OCI-LY1 (cell line): Measurements from ENCODE around the gene RHOBTB3.

ENCODE experiments used
- H2AFZ ChIP-seq: fragments of 200-600 bp; sonication (generic), shearing (Covaris generic); 2 replicates; pipeline ENCODE4 v1.6.0; 2014; ENCODE audit warnings: antibody characterized with exemption, mild to moderate bottlenecking, low read length
- H3F3A ChIP-seq: fragments of 200-600 bp; sonication (generic), shearing (Covaris generic); 2 replicates; pipeline ENCODE4 v1.6.0; 2014; ENCODE audit warnings: mild to moderate bottlenecking, antibody characterized with exemption, low read length, moderate library complexity; ENCODE audit not compliant: insufficient read depth
- H3K27ac ChIP-seq: fragments of 200-600 bp; sonication (generic); 2 replicates; pipeline ENCODE4 v1.5.1; 2014; ENCODE audit warnings: low read length, mixed run types, mild to moderate bottlenecking, low read depth; ENCODE audit not compliant: poor library complexity, severe bottlenecking
- H3K27me3 ChIP-seq: fragments of 200-600 bp; sonication (generic); 2 replicates; pipeline ENCODE4 v1.6.0; 2014; ENCODE audit warnings: antibody characterized with exemption, mild to moderate bottlenecking, low read length, moderate library complexity; ENCODE audit not compliant: insufficient read depth
- H3K36me3 ChIP-seq: fragments of 200-600 bp; sonication (generic); 2 replicates; pipeline ENCODE4 v1.6.1; 2014; ENCODE audit warnings: mild to moderate bottlenecking, antibody characterized with exemption, low read length, moderate library complexity, mixed read lengths; ENCODE audit not compliant: insufficient read depth
- H3K4me1 ChIP-seq: fragments of 200-600 bp; sonication (generic); 2 replicates; pipeline ENCODE4 v1.5.1; 2014; ENCODE audit warnings: mild to moderate bottlenecking, low read length, moderate library complexity; ENCODE audit not compliant: insufficient read depth, severe bottlenecking
- H3K4me2 ChIP-seq: fragments of 200-600 bp; sonication (generic), shearing (Covaris generic); 2 replicates; pipeline ENCODE4 v1.6.1; 2014; ENCODE audit warnings: low read length
- H3K4me3 ChIP-seq: fragments of 200-600 bp; sonication (generic); 2 replicates; pipeline ENCODE4 v1.5.1; 2014; ENCODE audit warnings: low read length, low read depth, mild to moderate bottlenecking, mixed read lengths; ENCODE audit not compliant: poor library complexity, severe bottlenecking
- H3K79me2 ChIP-seq: fragments of 200-600 bp; shearing (Covaris generic); 2 replicates; pipeline ENCODE4 v1.6.1; 2016; ENCODE audit warnings: mixed run types, low read length, mixed read lengths; ENCODE audit not compliant: insufficient read depth
- H3K9ac ChIP-seq: fragments of 200-600 bp; sonication (generic), shearing (Covaris generic); 2 replicates; pipeline ENCODE4 v1.6.1; 2014; ENCODE audit warnings: mild to moderate bottlenecking, low read length, mixed read lengths
- H3K9me2 ChIP-seq: fragments of 200-600 bp; sonication (generic), shearing (Covaris generic); 2 replicates; pipeline ENCODE4 v1.6.1; 2014; ENCODE audit warnings: low read depth, mild to moderate bottlenecking, low read length, mixed read lengths
- H3K9me3 ChIP-seq: fragments of 200-600 bp; shearing (Covaris generic); 2 replicates; pipeline ENCODE4 v1.6.1; 2014; ENCODE audit warnings: low read length, mixed read lengths
- H4K20me1 ChIP-seq: fragments of 200-600 bp; sonication (generic), shearing (Covaris generic); 2 replicates; pipeline ENCODE4 v1.6.0; 2016; ENCODE audit warnings: mild to moderate bottlenecking, low read length; ENCODE audit not compliant: insufficient read depth
- CTCF ChIP-seq: fragments of 200-600 bp; sonication (generic), shearing (Covaris generic); IDR thresholded peaks from 2 replicates; pipeline ENCODE4 v1.5.1; 2017; ENCODE audit warnings: mild to moderate bottlenecking, antibody characterized with exemption, low read length, moderate library complexity, mixed read lengths
- EZH2 ChIP-seq: fragments of 200-600 bp; sonication (generic), shearing (Covaris generic); IDR thresholded peaks from 2 replicates; pipeline ENCODE4 v1.8.0; 2017; ENCODE audit warnings: borderline replicate concordance, mixed run types, mild to moderate bottlenecking, antibody characterized with exemption, low read length, moderate library complexity, mixed read lengths

RHOBTB3 gene

GRCh38 chr5:95759005-95759404 lies 27.9 kb downstream of the RHOBTB3 start:
- no peak overlapping the region for H3K27ac ChIP-seq
- no peaks in the 10 kb centered on the region for H3F3A ChIP-seq
- H3K4me2 ChIP-seq = no peak overlapping the region
- H3K36me3 ChIP-seq = no peaks in the 10 kb centered on the region
- TF ChIP-seq CTCF (no peak), EZH2 (no peak)
- H3K9ac ChIP-seq = no peak overlapping the region
- H3K9me3 ChIP-seq = no peaks in the 10 kb centered on the region
- no peaks in the 10 kb centered on the region for H3K9me2 ChIP-seq
- H3K4me1 ChIP-seq = peaks cover 4% of the 10 kb centered on the region
- no peak overlapping the region for H3K4me3 ChIP-seq
- H4K20me1 ChIP-seq = no peaks in the 10 kb centered on the region
- no peak overlapping the region for H2AFZ ChIP-seq
- no peaks in the 10 kb centered on the region for H3K79me2 ChIP-seq
- H3K27me3 ChIP-seq = no peaks in the 10 kb centered on the region

GRCh38 chr5:95759634-95760033 lies 28.5 kb downstream of the RHOBTB3 start:
- H3F3A ChIP-seq = no peaks in the 10 kb centered on the region
- TF ChIP-seq CTCF (no peak), EZH2 (no peak)
- H2AFZ ChIP-seq = no peak overlapping the region
- H4K20me1 ChIP-seq = no peaks in the 10 kb centered on the region
- H3K36me3 ChIP-seq = no peaks in the 10 kb centered on the region
- H3K4me3 ChIP-seq = no peak overlapping the region
- peaks cover 4% of the 10 kb centered on the region for H3K4me1 ChIP-seq
- H3K27ac ChIP-seq = no peak overlapping the region
- H3K4me2 ChIP-seq = no peak overlapping the region
- H3K9ac ChIP-seq = no peak overlapping the region
- H3K27me3 ChIP-seq = no peaks in the 10 kb centered on the region
- H3K9me3 ChIP-seq = no peaks in the 10 kb centered on the region
- H3K9me2 ChIP-seq = no peaks in the 10 kb centered on the region
- H3K79me2 ChIP-seq = no peaks in the 10 kb centered on the region

GRCh38 chr5:95760273-95761191 lies 29.4 kb downstream of the RHOBTB3 start:
- H3K4me1 ChIP-seq = peaks cover 4% of the 10 kb centered on the region
- H4K20me1 ChIP-seq = no peaks in the 10 kb centered on the region
- no peaks in the 10 kb centered on the region for H3K9me3 ChIP-seq
- H3F3A ChIP-seq = no peaks in the 10 kb centered on the region
- no peaks in the 10 kb centered on the region for H3K27me3 ChIP-seq
- H3K9ac ChIP-seq = no peak overlapping the region
- H2AFZ ChIP-seq = peak overlapping the region; percentile 68; the same call in 1 of the 2 replicates
- H3K4me3 ChIP-seq = no peak overlapping the region
- peak overlapping the region; percentile 39 for H3K4me2 ChIP-seq
- TF ChIP-seq CTCF (no peak), EZH2 (no peak)
- no peak overlapping the region for H3K27ac ChIP-seq
- no peaks in the 10 kb centered on the region for H3K9me2 ChIP-seq
- H3K79me2 ChIP-seq = no peaks in the 10 kb centered on the region
- no peaks in the 10 kb centered on the region for H3K36me3 ChIP-seq
